GM21526 (cell line): ENCODE measurements around the gene IL7R.
"Not testable (repeated sequence)": the region's sequence is repeated elsewhere in the genome, so short reads cannot be mapped to it uniquely, and the experiment has no call there.

ENCODE experiments used
- ATAC-seq: cut with Tn5 transposase; IDR thresholded peaks from one replicate; pipeline ENCODE4 v1.9.1; 2021; ENCODE audit warnings: moderate library complexity; ENCODE audit not compliant: unreplicated experiment, low FRiP score

IL7R gene

GRCh38 chr5:35869685-35870277 is 13.1 kb downstream of the IL7R start:
- ATAC-seq, result no peak

- ATAC-seq, result no peak
Observed at GRCh38 chr5:35870605-35871004, 13.9 kb downstream of the IL7R start.

GRCh38 chr5:35876454-35876853 is 19.8 kb downstream of the IL7R start:
- ATAC-seq, result no peak

- no peak for ATAC-seq
Observed at GRCh38 chr5:35876922-35877321, 20.2 kb downstream of the IL7R start.

- ATAC-seq, result no peak
Observed at GRCh38 chr5:35877655-35878054, 21.0 kb downstream of the IL7R start.

- ATAC-seq, result no peak
Observed at GRCh38 chr5:35878079-35878478, 21.4 kb downstream of the IL7R start.

GRCh38 chr5:35879096-35879495 is 22.4 kb downstream of the IL7R start:
- ATAC-seq, result no peak

GRCh38 chr5:35879649-35880048 is 23.0 kb downstream of the IL7R start:
- no peak for ATAC-seq

- no peak for ATAC-seq
Observed at GRCh38 chr5:35880156-35880555, 23.5 kb downstream of the IL7R start.

GRCh38 chr5:35881758-35882157 is 25.1 kb downstream of the IL7R start:
- no peak for ATAC-seq

- ATAC-seq, result peak; percentile 61
Observed at GRCh38 chr5:35884191-35884769, 27.6 kb downstream of the IL7R start.

GRCh38 chr5:35884773-35885172 is 28.1 kb downstream of the IL7R start:
- no peak for ATAC-seq

- no peak for ATAC-seq
Observed at GRCh38 chr5:35886381-35886780, 29.7 kb downstream of the IL7R start.

- no peak for ATAC-seq
Observed at GRCh38 chr5:35887321-35888100, 30.8 kb downstream of the IL7R start.

GRCh38 chr5:35890021-35891020 is 33.6 kb downstream of the IL7R start:
- ATAC-seq, result no peak

- not testable (repeated sequence) for ATAC-seq
Observed at GRCh38 chr5:35892799-35893198, 36.1 kb downstream of the IL7R start.

GRCh38 chr5:35894131-35894530 is 37.4 kb downstream of the IL7R start:
- no peak for ATAC-seq

- no peak for ATAC-seq
Observed at GRCh38 chr5:35898952-35899660, 42.4 kb downstream of the IL7R start.

GRCh38 chr5:35899800-35900199 is 43.1 kb downstream of the IL7R start:
- no peak for ATAC-seq
